ENCODE data around the gene CRACR2B.

CRACR2B gene

DNA sequence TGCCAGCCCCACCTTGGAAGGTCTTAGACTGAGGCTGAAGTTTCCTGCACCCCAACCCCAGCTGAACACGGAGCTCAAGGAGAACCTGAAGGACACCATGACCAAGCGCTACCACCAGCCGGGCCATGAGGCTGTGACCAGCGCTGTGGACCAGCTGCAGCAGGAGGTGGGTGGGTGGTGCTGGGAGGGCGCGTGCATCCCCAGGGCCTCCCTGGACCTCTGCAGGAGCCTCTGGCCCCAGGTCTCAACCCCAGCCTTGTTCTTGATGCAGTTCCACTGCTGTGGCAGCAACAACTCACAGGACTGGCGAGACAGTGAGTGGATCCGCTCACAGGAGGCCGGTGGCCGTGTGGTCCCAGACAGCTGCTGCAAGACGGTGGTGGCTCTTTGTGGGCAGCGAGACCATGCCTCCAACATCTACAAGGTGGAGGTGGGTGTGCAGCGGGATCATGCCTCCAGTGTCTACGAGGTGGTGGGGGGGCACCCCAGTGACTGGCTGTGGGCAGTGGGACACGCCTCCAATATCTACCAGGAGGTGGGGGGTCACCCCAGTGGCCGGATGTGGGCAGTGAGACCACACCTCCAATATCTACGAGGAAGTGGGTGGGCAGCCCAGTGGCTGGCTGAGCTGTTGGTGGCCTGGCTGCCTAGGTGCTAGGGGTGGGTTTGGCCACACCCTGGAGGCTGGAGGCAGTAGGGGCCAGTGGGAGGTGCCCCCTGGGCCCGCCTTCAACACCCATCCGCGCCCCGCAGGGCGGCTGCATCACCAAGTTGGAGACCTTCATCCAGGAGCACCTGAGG, 9.7 kb downstream of the CRACR2B start:
- no peak for DNase-seq (ENCODE audit: extremely low read depth in 1 of 2, low read depth in 1 of 2)

GRCh38 chr11:837990-838307, 10.2 kb downstream of the CRACR2B start:
- no peak for DNase-seq (ENCODE audit: extremely low read depth in 1 of 2, low read depth in 1 of 2)

DNA sequence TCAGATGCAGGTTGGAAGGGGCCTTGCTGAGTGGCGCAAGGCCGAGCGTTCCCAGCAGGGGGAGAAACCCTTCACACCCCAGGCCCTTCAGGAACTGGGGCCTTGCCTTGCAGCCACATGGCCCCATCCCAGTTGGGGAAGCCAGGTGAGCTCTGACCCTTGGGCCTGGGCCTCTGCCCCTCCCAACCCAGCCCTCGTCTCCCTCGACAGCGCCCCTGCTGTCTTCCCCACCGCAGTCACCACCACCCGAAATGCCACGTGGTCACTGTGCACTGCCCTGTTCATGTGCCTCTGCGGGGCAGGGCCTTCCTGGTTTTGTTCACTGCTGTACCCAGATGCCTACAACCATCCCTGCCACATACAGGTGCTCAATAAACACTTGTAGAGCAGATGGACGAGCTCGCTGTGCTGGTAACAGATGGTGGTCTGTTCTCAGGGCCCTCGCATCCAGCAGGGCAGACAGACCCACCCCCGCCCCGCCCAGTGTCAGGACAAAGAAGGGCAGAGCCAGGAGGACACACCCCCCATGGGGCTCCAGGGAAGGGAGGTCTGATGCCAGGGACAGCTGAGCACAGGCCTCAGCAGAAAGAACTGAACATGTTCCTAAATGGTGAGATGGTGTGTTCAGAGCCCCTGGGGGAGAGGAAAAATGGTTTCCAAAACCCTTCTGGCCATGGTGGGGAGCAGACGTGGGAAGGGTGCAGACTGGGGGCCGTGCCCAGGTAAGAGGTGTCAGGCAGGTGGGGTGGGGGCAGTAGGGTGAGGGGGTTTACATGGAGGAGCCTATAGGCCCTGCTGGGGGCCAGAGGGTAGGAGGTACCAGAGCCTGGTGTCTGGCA, 10.9 kb downstream of the CRACR2B start:
- no peak for DNase-seq (ENCODE audit: extremely low read depth in 1 of 2, low read depth in 1 of 2)

DNA sequence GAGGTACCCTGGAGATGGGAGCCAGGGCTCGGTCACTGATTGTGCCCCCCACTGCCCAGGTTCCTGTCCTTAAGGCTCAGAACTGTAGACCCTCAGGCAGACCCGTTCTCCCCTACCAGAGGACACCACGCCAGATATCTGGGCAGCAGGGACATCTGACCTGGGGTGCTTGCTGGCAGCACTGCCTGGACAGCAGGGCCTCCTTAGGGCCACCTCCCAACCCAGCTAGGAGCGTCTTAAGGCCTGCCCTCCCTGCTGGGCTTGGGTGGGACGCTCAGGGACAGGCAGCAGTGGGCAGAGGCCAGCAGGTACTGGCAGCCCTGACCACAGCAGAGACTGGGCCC, 11.5 kb downstream of the CRACR2B start:
- DNase-seq (ENCODE audit: extremely low read depth in 1 of 2, low read depth in 1 of 2): no peak

- DNase-seq (ENCODE audit: extremely low read depth in 1 of 2, low read depth in 1 of 2): no peak
These were observed 12.3 kb downstream of the CRACR2B start for GRCh38 chr11:839875-840617.

GRCh38 chr11:841981-842369, 14.3 kb downstream of the CRACR2B start:
- DNase-seq (ENCODE audit: extremely low read depth in 1 of 2, low read depth in 1 of 2): no peak

- DNase-seq (ENCODE audit: extremely low read depth in 1 of 2, low read depth in 1 of 2): peak; percentile 61 to 84
These were observed 14.8 kb downstream of the CRACR2B start, which contains the start of the genes POLR2L and TSPAN4 for GRCh38 chr11:842370-843002. Gene POLR2L (minus strand): TSS chr11:842529. CDS start chr11:842508, 21 bp downstream. Gene TSPAN4 (plus strand): TSS chr11:842852. CDS start chr11:850305, 7,453 bp downstream.

DNA sequence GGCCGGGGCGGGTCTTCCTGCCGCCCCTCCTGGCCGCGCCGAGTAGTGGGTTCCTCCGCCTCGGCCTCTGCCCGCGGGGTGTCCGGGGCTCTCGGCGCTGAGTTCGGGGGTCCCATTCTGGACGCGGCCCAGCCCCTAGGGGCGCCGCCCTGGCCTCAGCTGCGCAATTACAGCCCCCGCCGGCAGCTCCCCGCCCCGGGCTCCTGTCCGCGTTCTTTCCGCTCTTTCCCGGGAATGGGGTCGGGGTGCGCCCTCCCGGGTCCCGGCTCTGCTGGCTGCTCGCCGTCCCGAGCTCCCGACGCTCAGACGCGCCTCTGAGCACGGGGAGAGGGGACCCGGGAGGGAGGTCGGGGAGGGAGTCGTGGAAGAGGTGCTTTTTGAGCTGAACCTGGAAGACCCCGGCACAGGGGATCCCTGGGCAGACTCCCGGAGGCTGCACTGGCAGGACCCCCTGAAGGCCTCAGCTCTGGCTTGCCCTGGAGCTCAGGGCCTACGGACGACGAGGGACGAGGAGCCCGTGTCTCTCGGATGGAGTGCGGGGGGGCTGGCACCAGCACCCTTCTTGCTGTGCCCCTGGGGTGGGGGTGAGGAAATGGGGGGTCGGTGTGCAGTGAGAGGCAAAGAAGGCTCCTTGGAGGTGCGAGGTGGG, 15.5 kb downstream of the CRACR2B start:
- no peak for DNase-seq (ENCODE audit: extremely low read depth in 1 of 2, low read depth in 1 of 2)

DNA sequence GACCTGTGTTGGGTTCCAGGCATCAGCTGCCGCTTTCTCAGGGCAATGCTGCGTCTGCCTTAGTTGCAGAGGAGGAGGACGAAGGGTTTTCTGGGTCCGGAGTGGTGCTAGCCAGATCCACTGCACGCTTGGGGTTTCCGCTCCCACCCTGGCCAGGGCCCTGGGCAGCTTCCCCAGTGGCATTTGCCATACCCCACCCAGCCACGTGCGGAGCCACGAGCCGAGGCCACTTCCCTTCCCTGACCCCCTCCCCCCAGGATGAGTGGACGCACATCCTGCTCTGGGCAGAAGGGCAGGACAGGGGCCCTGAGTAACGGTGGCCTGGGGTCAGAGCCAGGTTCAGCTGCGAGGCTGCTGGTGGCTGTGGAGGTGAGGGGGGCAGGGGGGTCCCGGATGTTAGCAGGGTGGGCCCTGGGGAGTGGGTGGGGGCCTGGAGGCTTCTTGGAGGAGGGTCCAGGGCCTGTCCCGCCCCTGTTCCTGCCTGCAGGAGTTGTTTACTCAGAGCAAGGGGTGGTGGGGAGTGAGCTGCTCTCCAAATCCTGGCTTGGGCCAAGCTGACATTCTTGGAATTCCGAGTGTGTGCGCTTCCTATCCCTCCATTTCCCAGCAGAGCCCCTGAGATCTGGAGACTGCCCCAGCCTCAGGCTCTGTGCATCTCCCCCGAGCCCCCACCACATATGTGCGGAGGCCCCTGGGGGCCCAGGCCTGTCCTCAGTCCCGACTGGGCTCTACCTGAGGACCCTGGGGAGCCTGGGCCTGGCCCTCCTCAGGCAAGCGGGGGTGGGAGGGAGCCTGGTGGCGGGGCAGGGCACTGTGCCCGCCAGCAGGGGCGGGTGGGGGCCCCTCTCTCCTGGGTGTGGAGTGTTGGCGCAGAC, 16.3 kb downstream of the CRACR2B start:
- no peak for DNase-seq (ENCODE audit: extremely low read depth in 1 of 2, low read depth in 1 of 2)

DNA sequence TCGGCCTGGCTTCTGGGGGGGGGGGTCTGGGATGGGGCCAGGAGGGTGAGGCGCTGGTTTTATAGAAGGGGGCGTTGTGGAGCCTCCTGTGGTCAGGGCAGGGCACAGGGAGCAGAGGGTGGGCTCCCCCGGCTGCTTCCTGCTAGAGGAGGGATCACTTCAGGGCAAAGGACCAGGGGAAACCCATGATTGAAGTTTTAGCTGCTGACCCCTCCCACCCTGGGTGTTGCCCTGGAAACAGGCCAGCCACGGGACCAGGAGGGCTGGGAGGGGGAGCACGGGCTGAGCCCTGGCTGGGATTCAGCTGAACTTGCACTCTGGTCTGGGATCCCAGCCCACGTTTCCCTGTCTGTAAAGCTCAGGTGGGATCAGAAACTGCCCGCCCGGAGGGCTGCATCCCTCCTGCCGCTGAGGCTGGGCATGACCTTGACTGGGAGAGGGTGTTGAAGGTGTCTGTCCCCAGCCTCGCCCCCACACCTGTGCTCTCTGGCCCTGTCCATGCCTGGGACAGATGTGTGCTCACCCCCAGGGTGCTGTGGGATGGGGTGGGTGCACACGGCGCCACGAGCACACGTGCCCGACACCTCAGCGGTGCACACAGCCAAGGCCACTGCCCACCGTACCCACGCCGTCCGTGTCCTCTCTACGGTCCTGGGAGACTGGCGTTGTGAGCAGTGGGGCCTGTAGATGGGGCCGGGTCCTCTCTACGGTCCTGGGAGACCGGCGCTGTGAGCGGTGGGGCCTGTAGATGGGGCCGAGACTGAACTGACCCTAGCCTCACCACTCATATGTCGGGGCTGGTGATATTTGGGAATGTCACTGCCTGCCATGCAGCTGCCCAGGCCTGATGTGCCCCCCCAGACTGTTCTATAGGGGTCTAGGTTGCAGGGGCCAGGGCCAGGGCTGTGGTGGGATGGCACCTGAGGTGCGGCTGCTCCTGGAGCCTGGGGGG, 17.2 kb downstream of the CRACR2B start:
- DNase-seq (ENCODE audit: extremely low read depth in 1 of 2, low read depth in 1 of 2): no peak

DNA sequence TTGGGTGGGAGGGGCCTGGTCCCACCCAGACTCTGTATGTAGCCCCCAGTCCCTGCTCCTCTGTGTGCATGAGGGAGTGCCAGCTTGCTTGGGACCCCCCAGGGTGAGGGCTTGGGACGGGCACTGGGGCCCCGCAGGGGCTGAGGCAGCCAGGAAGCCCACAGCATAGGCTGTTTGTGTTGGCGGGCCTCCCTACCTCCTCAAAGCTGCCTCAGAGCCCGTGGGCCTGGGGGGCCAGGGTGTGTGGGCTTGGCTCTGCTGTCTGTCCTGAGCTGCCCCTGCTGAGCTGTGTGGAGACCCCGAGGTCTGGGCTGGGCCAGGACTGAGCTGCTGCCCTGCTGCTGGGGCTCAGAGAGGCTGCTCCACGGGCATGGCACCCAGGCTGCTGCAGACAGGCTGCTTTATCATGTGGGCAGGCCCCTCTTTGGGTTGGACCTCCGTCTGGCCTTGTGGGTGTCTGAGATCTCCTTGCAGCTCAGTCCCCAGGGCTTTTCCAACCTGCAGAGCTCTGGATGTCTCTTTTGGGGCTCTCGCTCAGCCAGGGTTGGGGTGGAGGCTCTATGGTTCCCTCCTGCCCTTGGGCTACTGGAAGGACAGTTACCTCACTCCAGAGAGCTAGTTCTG, 18.3 kb downstream of the CRACR2B start:
- DNase-seq (ENCODE audit: extremely low read depth in 1 of 2, low read depth in 1 of 2): no peak

- DNase-seq (ENCODE audit: extremely low read depth in 1 of 2, low read depth in 1 of 2): no peak
These were observed 18.9 kb downstream of the CRACR2B start for GRCh38 chr11:846496-847098.

DNA sequence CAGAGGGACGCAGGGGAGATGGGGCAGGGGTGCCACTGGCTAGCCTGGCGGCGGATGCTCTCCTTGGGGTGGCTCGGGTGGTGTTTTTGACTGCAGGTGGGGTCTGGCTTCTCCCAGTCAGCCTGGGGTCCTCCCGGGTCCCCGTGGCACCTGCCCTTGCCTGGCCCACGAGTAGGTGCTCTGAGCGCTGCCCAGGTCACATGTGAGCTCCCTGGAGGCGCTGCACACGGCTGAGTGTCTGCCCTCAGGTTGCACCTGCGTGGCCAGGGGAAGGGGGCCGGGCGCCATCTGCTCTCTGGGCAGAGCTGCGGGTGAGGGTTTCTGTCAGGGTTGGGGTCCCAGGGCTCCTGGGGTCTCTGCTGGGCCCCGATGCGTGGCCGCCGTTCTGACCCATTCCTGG, 20.2 kb downstream of the CRACR2B start:
- DNase-seq (ENCODE audit: extremely low read depth in 1 of 2, low read depth in 1 of 2): no peak

DNA sequence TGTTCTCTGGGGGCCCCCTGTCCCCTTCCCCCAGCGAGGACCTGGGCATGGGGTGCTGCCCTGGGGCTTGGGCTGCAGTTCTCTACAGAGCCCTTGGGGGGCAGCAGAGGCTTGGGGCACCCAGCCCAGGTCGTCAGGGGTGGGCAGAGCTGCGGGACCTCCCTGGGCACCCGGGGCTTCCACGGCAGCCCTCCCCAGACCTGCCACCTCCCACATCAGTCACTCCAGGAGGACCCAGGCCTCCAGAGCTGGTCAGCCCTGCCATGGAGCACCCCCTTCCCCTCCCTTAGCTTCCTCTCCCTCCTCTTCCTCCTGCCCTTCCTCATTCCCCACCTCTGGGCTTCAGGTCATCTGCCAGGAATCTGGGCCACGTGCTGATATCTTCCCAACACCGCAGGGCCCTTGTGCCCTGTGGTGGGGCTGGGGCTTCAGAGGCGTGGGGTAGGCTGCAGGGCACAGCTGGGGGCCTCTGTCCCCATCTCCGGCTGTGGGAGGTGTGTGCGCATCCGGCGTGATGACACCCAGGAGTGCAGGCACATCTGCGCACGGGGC, 20.7 kb downstream of the CRACR2B start:
- DNase-seq (ENCODE audit: extremely low read depth in 1 of 2, low read depth in 1 of 2): peak in 1 of 2 donors; percentile 53

GRCh38 chr11:849104-849824, 21.5 kb downstream of the CRACR2B start:
- no peak for DNase-seq (ENCODE audit: extremely low read depth in 1 of 2, low read depth in 1 of 2)

GRCh38 chr11:849951-850774, 22.4 kb downstream of the CRACR2B start:
- no peak for DNase-seq (ENCODE audit: extremely low read depth in 1 of 2, low read depth in 1 of 2)

Data from activated CD8-positive, alpha-beta memory T cell treated with anti-CD3 and anti-CD28 coated beads for 1 hour (primary cell).